GM18519 (cell line): ENCODE results near the gene DENND1A.

Experiments used
- ATAC-seq: cut with Tn5 transposase; IDR thresholded peaks from one replicate; pipeline ENCODE4 v1.9.1; 2021; ENCODE audit warnings: mild to moderate bottlenecking, moderate library complexity; ENCODE audit not compliant: unreplicated experiment, low FRiP score

The DENND1A gene

GRCh38 chr9:123422635-123423310 lies 507.2 kb downstream of the DENND1A start:
- ATAC-seq: no peak

GRCh38 chr9:123421801-123422455 lies 508.0 kb downstream of the DENND1A start:
- no peak for ATAC-seq

GRCh38 chr9:123421186-123421585 lies 508.7 kb downstream of the DENND1A start:
- no peak for ATAC-seq

DNA sequence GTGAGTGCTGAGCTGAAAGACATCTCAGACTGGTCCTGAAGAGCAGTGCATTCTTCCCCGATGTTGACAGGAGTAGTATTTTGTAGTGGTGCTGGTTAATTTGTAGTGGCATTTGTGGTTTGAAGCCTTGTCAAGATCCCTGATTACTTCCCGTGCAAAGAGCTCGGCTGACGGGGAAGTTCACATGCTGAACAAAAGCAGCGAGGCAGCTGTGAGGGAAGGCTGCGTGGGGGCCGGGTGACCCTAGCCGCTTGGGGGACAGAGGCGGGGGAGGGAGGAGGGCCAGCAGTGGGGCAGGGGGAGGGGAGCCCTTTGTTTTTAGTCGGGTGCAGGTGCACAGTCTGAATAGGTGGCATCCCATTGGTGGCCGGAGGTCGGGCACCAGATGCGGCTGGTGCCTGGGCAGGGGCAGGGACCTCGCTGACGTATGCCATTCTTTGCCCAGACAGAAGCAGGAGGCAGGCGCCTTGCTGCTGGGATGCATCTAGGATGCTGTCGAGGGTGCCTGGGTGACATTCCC lies 509.3 kb downstream of the DENND1A start:
- ATAC-seq: no peak

GRCh38 chr9:123419721-123420591 lies 510.0 kb downstream of the DENND1A start:
- no peak for ATAC-seq

DNA sequence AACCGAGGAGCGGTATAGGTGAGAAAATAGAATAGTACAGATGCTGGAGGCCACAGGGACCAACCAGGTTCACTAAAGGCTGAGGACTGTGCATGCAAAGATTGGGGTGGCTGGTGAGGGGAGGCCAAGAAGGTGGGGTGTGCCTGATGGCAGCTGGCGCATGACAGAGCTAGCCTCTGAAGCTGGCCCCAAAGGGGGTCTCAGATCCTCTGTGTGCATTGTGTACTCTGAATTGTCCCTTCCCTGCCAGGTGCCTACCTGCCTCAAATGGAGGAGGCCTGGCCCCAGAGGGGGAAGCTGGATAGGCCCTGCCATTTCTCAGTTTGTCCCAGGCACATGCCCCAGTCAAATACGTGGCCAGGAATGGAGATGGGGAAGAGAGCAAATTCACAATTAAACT lies 510.8 kb downstream of the DENND1A start:
- ATAC-seq: no peak

DNA sequence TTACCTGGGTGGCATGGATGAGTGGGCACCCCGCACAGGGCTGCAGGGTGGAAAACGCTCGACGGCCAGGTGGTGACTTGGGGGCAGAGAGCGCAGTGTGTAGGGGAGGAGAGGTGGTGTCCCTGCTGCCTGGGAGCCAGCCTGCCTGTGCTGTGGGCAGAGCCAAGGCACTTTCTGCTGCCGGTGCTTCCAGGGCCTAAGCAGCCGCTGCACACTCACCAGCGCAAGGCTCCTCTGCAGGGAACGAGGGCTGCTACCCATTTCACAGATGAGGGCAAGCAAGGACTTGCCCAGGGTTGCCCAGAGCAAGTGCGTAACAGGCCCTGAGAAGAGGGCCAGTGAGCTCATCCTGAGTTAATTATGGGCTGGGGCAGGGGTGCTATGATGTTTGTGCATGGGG lies 511.4 kb downstream of the DENND1A start:
- ATAC-seq: no peak

- ATAC-seq: no peak
Observed at GRCh38 chr9:123418052-123418430, 511.9 kb downstream of the DENND1A start.

DNA sequence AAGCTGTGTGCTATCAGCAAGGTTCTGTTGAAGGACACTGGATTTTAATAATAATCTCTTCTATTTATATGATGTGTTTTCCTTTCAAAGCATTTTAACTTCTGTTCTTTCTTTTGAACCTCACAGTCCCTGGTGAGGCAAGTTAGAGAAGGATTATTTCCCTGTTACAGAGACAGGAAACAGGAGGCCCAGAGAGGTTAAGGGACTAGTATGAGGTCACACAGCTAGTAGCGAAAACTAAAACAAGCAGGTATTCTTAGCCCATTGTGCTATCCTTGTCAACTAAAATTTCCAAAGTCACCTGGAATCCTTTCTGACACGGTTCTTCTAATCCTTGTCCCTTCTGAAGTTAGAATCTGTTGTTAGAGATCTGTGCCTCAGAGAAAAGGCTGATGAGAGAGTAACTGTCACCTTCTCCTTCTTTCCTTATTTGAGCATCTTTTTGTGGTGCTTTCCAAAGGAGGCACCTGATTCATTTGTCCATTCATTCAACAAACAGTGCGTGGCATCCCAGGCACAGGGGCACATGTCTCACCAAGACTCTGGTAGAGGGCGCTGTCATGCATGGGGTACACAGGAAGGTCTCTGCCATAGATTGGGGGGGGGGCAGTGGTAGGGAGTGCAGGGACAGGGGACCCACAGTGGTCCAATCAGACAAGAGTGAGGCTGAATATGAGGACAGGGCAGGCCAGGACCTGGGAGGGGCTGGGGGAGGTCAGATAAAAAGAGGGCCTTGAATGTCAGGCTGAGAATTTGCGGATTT lies 512.5 kb downstream of the DENND1A start:
- no peak for ATAC-seq

DNA sequence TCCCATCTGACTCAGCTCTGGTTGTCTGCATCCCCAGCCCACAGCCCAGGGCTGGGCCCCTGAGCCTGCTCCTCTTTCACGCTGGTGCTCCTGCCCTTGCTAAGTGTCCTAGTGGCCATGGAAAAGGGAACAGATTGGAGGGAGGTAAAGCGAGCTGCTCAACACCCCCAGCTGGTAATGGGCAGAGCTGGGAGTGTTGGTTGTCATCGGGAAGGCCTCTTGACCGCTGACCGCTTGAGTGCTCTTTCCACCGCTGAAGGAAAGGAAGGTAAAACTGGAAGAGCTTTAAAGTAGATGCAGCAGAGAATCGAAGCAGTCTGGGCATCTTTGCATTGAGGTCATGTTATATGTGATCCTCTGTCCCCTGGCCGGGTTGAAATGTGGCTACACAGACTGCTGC lies 513.8 kb downstream of the DENND1A start:
- no peak for ATAC-seq

DNA sequence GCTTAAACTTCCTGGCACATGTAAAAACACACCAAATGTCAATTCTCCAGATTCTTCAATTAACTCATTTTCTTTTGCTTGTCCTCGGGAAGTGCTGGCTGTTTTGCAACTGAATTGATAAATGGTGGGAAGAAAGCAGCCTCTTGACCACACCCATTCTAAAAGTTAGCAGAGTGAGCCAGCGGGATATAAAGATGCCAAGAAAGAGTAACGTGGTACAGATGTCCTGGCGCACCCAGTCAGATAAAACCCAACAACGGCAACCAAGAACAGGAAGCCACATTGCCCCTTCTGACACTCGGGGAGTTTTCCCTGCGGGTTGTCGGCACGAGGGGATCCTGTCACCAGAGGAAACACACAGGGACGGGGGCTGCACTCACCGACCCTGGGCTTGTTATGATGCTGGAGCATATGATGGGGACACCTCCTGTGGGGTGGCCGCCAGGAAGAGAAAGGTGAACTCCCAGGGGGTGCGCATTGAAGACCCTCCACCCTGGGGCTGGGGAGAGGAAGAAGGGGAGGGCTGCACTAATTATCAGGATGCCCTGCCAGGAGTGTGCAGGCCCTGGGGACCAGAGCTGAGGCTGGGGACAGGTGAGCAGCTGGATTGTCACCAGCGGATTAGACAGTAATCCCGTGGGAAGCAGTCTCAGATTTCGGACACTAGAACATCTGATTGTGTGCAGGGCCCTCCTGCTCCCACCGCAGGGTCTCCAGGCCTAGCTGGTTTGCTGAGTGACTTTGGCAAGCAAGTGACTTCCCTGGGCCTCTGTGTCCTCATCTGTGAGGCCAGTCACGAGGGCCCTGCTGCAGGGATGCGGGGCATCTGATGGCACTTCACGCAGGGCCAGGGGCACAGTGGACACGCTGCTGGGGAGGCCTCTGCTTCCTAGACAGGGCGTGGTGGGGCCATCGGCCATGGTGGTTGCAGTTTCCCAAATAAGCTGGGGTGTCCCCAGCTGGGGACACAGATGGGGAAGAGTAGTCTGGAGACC lies 514.7 kb downstream of the DENND1A start:
- ATAC-seq: no peak

GRCh38 chr9:123414204-123414603 lies 515.7 kb downstream of the DENND1A start:
- no peak for ATAC-seq

DNA sequence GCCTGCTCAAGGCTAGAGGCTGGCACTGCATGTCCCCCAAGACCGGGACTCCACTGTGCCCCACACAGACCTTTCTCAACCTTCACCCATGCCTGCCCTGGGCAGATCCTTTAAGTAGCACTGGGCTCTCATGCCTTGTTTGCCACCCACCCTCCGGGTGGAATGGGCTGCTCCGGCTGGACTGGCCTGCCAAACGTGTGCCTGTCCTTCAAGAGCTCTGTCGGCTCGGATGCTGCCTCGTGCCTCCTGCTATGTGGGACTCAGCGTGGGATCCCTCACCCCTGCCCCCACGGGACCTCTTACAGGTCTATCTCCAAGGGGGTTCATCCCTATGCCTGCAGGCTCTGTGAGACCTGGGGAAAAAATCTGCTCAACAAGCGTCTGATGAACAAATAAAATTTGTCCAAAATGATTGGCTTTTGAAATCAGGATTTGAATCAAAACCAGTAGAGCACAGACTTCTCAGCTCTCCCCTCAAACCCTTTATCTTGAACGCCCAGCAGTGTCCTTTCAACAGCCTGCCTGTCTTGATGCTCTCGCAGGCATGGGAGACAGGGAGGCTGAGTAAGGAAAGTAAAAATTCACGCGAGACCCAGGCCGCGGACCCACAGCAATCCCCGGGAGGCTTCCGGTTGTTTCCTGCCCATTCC lies 517.6 kb downstream of the DENND1A start:
- ATAC-seq: no peak

GRCh38 chr9:123411636-123412035 lies 518.3 kb downstream of the DENND1A start:
- no peak for ATAC-seq

- ATAC-seq: no peak
Observed at GRCh38 chr9:123411191-123411590, 518.7 kb downstream of the DENND1A start.

DNA sequence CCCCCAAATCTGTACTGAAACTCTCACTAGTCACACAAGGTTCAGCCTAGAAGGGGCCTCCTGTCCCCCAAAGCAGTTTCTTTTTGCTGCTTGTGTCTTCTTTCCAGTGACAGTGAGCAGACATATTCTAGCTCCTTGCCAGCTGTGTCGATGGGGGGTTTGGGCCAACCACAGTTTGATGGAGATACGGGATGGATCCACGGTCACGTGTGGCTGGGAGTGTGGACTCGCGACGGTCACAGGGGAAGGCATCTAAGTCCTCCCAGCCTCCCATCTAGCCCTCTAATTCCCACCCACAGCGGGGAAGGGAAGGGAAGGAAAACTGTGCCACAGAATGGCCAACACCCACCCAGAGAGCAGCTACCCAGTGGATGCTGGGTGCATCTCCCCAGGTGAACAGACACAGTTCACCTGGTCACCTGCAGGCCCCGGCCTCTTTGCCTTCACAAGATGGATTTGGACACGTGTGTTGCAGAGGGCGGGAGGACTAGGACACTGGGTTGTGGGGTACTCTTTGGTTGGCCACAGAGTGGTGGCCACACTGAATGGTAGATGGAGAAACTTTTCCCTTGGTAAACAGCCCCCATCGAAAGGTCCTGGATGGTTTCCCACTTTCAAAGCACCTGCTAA lies 519.5 kb downstream of the DENND1A start:
- no peak for ATAC-seq

DNA sequence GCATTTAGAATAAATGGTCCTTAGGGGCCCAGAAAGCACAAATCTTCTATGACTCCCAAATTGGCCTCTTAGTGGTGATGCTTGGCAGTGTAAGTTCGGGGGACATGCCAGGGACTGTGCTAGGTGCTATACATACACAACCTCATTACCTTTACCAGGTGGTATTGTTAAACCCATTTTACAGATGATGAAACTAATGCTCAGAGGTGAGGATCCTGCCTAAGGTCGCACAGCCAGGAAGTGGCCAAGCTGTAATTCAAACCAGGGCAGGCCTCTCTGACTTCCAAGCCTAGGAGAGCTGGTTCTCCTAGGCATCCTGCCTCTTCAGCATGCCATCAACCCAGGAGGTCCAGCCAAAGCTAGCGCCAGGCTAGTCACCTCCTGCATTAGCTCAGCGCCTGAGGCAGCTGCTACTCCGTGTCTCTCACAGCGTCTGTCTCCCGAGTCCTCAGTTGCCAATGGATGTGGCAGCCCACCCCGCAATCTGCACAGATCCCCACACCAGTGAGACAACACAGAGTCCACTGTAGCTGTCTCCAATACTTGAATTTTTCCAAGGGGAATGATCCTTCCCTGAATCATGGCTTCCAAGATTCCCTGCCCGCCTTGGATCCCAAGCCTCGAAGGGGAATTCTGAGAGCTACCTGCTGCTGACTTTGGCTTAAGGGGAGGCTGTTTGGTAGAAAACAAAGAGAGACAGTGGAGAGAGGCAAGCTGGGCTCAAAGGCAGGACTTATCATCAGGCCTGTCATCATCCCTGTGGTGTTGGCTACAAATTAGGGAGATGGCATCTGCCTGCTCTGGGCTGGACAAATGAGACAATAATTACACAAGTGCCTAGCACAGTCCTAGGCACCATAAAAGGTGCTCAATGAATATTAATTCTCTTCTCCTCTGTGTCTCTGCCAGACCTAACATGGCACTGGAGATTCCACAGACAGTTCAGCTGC lies 521.3 kb downstream of the DENND1A start:
- ATAC-seq: no peak
